OCI-LY1 (cell line): Measurements from ENCODE around the gene ZNF354B.
"Not testable (repeated sequence)": the region's sequence is repeated elsewhere in the genome, so short reads cannot be mapped to it uniquely, and the experiment has no call there.

Source experiments
- H2AFZ ChIP-seq: fragments of 200-600 bp; sonication (generic), shearing (Covaris generic); 2 replicates; pipeline ENCODE4 v1.6.0; 2014; ENCODE audit warnings: antibody characterized with exemption, mild to moderate bottlenecking, low read length
- H3F3A ChIP-seq: fragments of 200-600 bp; sonication (generic), shearing (Covaris generic); 2 replicates; pipeline ENCODE4 v1.6.0; 2014; ENCODE audit warnings: mild to moderate bottlenecking, antibody characterized with exemption, low read length, moderate library complexity; ENCODE audit not compliant: insufficient read depth
- H3K27ac ChIP-seq: fragments of 200-600 bp; sonication (generic); 2 replicates; pipeline ENCODE4 v1.5.1; 2014; ENCODE audit warnings: low read length, mixed run types, mild to moderate bottlenecking, low read depth; ENCODE audit not compliant: poor library complexity, severe bottlenecking
- H3K27me3 ChIP-seq: fragments of 200-600 bp; sonication (generic); 2 replicates; pipeline ENCODE4 v1.6.0; 2014; ENCODE audit warnings: antibody characterized with exemption, mild to moderate bottlenecking, low read length, moderate library complexity; ENCODE audit not compliant: insufficient read depth
- H3K36me3 ChIP-seq: fragments of 200-600 bp; sonication (generic); 2 replicates; pipeline ENCODE4 v1.6.1; 2014; ENCODE audit warnings: mild to moderate bottlenecking, antibody characterized with exemption, low read length, moderate library complexity, mixed read lengths; ENCODE audit not compliant: insufficient read depth
- H3K4me1 ChIP-seq: fragments of 200-600 bp; sonication (generic); 2 replicates; pipeline ENCODE4 v1.5.1; 2014; ENCODE audit warnings: mild to moderate bottlenecking, low read length, moderate library complexity; ENCODE audit not compliant: insufficient read depth, severe bottlenecking
- H3K4me2 ChIP-seq: fragments of 200-600 bp; sonication (generic), shearing (Covaris generic); 2 replicates; pipeline ENCODE4 v1.6.1; 2014; ENCODE audit warnings: low read length
- H3K4me3 ChIP-seq: fragments of 200-600 bp; sonication (generic); 2 replicates; pipeline ENCODE4 v1.5.1; 2014; ENCODE audit warnings: low read length, low read depth, mild to moderate bottlenecking, mixed read lengths; ENCODE audit not compliant: poor library complexity, severe bottlenecking
- H3K79me2 ChIP-seq: fragments of 200-600 bp; shearing (Covaris generic); 2 replicates; pipeline ENCODE4 v1.6.1; 2016; ENCODE audit warnings: mixed run types, low read length, mixed read lengths; ENCODE audit not compliant: insufficient read depth
- H3K9ac ChIP-seq: fragments of 200-600 bp; sonication (generic), shearing (Covaris generic); 2 replicates; pipeline ENCODE4 v1.6.1; 2014; ENCODE audit warnings: mild to moderate bottlenecking, low read length, mixed read lengths
- H3K9me2 ChIP-seq: fragments of 200-600 bp; sonication (generic), shearing (Covaris generic); 2 replicates; pipeline ENCODE4 v1.6.1; 2014; ENCODE audit warnings: low read depth, mild to moderate bottlenecking, low read length, mixed read lengths
- H3K9me3 ChIP-seq: fragments of 200-600 bp; shearing (Covaris generic); 2 replicates; pipeline ENCODE4 v1.6.1; 2014; ENCODE audit warnings: low read length, mixed read lengths
- H4K20me1 ChIP-seq: fragments of 200-600 bp; sonication (generic), shearing (Covaris generic); 2 replicates; pipeline ENCODE4 v1.6.0; 2016; ENCODE audit warnings: mild to moderate bottlenecking, low read length; ENCODE audit not compliant: insufficient read depth
- EZH2 ChIP-seq: fragments of 200-600 bp; sonication (generic), shearing (Covaris generic); IDR thresholded peaks from 2 replicates; pipeline ENCODE4 v1.8.0; 2017; ENCODE audit warnings: borderline replicate concordance, mixed run types, mild to moderate bottlenecking, antibody characterized with exemption, low read length, moderate library complexity, mixed read lengths
- TF ChIP-seq, protein P1 (sequence below): fragments of 200-600 bp; sonication (generic), shearing (Covaris generic); IDR thresholded peaks from 2 replicates; pipeline ENCODE4 v1.5.1; 2017; ENCODE audit warnings: mild to moderate bottlenecking, antibody characterized with exemption, low read length, moderate library complexity, mixed read lengths

The ZNF354B gene

DNA sequence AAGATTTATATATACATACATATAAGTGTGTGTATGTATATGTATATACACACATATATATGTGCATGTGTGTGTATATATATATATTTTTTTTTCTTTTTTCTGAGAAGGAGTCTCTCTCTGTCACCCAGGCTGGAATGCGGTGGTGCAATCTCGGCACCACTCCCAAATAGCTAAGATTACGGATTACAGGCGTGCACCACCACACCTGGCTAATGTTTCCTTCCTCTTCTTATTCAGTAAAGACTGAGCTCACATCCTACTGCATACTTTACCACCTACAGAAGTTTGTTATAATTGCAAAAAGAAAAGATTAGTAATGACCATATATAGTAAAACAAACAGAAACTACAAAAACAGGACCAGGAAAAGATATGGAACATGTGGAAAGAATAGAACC is 23.1 kb upstream of the ZNF354B start:
- Histone ChIP-seq H3K9me2 (no peaks in the 10 kb centered on the region), H3K79me2 (no peaks in the 10 kb centered on the region), H3K4me2 (no peak overlapping the region), H3K4me1 (no peaks in the 10 kb centered on the region), H3K36me3 (no peaks in the 10 kb centered on the region), H3K4me3 (no peak overlapping the region), H3K27ac (no peak overlapping the region), H3K9ac (no peak overlapping the region), H4K20me1 (no peaks in the 10 kb centered on the region), H3K27me3 (no peaks in the 10 kb centered on the region), H3K9me3 (no peaks in the 10 kb centered on the region), H2AFZ (no peak overlapping the region), H3F3A (no peaks in the 10 kb centered on the region)
- TF ChIP-seq, protein P1, sequence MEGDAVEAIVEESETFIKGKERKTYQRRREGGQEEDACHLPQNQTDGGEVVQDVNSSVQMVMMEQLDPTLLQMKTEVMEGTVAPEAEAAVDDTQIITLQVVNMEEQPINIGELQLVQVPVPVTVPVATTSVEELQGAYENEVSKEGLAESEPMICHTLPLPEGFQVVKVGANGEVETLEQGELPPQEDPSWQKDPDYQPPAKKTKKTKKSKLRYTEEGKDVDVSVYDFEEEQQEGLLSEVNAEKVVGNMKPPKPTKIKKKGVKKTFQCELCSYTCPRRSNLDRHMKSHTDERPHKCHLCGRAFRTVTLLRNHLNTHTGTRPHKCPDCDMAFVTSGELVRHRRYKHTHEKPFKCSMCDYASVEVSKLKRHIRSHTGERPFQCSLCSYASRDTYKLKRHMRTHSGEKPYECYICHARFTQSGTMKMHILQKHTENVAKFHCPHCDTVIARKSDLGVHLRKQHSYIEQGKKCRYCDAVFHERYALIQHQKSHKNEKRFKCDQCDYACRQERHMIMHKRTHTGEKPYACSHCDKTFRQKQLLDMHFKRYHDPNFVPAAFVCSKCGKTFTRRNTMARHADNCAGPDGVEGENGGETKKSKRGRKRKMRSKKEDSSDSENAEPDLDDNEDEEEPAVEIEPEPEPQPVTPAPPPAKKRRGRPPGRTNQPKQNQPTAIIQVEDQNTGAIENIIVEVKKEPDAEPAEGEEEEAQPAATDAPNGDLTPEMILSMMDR: no peak
- TF ChIP-seq EZH2: no peak

DNA sequence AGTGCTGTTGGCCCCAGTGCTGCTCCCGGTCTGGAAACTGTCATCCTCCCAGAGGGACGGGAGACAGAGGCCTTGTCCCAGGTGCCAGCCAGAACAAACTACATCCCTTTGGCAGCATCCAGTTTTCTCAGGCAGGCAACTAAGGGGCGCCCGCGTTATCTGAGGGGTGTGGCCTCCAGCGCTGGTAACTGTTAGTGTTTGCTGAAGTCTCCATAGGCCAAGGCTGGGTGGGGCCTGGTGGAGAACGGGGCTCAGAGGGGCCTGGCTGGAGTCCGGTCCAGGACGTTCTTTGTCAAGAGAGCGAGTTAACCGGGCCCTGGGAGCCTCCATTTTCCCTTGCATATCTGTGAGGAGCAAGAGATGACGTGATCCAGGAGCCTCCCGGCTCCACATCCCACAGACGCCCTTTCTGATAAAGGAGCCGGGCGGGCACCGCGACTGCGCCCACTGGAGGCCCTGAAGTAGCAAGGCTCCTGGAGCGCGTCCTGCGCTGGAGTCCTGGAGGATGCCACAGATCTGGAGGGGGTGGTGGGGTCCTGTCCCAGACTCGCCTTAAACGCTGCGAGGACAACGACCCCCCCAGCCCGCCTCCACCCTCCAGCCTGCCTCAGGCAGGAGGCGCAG is 20.9 kb upstream of the ZNF354B start:
- not testable (repeated sequence) for H3K4me1 ChIP-seq, H3K9me3 ChIP-seq, H3K4me2 ChIP-seq, H3K27ac ChIP-seq, H3K9ac ChIP-seq, H4K20me1 ChIP-seq, H3F3A ChIP-seq, H3K4me3 ChIP-seq, H3K9me2 ChIP-seq, H2AFZ ChIP-seq, H3K27me3 ChIP-seq, H3K36me3 ChIP-seq, H3K79me2 ChIP-seq

DNA sequence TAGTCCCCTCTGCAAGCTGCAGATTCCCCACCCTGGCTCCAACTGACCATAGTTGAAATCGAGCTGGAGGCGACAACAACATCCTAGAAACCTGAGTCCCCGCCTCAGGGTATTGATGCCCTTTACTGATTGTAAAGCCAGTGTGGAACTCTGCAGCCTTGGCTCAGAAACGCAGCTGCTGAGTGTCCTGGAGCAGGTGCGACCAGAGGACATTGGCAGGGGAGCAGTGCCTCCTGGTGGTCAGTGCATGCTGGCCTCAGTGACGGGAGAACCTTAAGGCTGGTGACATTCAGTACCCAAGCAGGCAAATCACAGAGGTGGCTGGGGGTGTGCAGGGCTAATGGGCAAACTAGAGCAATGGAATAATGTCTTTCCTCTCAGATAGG is 20.4 kb upstream of the ZNF354B start:
- Histone ChIP-seq H3K9me3 (no peaks in the 10 kb centered on the region), H3K4me3 (no peak overlapping the region), H3K27ac (no peak overlapping the region), H4K20me1 (no peaks in the 10 kb centered on the region), H2AFZ (no peak overlapping the region), H3K79me2 (no peaks in the 10 kb centered on the region), H3K4me1 (no peaks in the 10 kb centered on the region), H3F3A (no peaks in the 10 kb centered on the region), H3K4me2 (no peak overlapping the region), H3K9ac (no peak overlapping the region), H3K9me2 (no peaks in the 10 kb centered on the region), H3K27me3 (no peaks in the 10 kb centered on the region), H3K36me3 (no peaks in the 10 kb centered on the region)
- TF ChIP-seq, protein P1: peak; percentile 70
- TF ChIP-seq EZH2: no peak

DNA sequence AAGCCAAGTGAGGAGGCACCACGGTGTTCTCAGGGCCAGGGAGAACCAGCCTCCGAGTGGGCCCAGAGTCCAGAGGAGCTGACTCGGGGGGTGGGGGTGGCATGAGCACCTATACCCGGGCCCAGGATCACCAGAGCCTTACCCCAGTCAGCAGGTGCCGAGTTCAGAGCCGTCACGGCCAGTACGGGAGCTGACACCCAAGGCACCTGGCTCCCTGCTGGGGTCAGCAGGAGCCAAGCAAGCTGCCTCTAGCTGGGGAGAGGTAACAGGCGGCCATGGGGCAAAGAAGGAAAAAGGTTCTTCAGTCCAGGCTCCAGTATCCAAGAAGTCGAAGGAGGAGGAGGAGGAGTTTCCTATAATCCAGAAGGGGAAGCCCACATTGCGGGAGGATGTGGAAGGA is 19.4 kb upstream of the ZNF354B start:
- not testable (repeated sequence) for H3K4me2 ChIP-seq, H3K9me2 ChIP-seq, H3K36me3 ChIP-seq, H3K79me2 ChIP-seq, H3K9me3 ChIP-seq, H3K4me1 ChIP-seq, H3F3A ChIP-seq, H3K4me3 ChIP-seq, H3K27me3 ChIP-seq, H3K9ac ChIP-seq, H3K27ac ChIP-seq, H4K20me1 ChIP-seq, H2AFZ ChIP-seq
